ENCODE measurements around the gene OTUD5. TPM values are rescaled to one million over a fixed set of nuclear protein-coding genes. Genes with fewer than 3 reads are reported as not detected.

OTUD5 gene
- total RNA-seq, 1 experiment from 2014 or later = 62.5 TPM

GRCh38 chrX:48910926-48911411 lies 46.4 kb downstream of the OTUD5 start:
- H3T11ph ChIP-seq (ENCODE audit: low read length) = no peak overlapping the region
- TF ChIP-seq, protein P1, sequence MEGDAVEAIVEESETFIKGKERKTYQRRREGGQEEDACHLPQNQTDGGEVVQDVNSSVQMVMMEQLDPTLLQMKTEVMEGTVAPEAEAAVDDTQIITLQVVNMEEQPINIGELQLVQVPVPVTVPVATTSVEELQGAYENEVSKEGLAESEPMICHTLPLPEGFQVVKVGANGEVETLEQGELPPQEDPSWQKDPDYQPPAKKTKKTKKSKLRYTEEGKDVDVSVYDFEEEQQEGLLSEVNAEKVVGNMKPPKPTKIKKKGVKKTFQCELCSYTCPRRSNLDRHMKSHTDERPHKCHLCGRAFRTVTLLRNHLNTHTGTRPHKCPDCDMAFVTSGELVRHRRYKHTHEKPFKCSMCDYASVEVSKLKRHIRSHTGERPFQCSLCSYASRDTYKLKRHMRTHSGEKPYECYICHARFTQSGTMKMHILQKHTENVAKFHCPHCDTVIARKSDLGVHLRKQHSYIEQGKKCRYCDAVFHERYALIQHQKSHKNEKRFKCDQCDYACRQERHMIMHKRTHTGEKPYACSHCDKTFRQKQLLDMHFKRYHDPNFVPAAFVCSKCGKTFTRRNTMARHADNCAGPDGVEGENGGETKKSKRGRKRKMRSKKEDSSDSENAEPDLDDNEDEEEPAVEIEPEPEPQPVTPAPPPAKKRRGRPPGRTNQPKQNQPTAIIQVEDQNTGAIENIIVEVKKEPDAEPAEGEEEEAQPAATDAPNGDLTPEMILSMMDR (conservative IDR thresholded peaks at IDR 0.05) = no peak
- H2AK5ac ChIP-seq (ENCODE audit: insufficient read length, low read length) = no peak overlapping the region
- Mint-ChIP-seq H3K4me1 (peaks cover 16 to 41% of the 10 kb centered on the region in 2 experiments), H3K27ac (peak overlapping the region; percentile 90 to 98 (median 95)), H3K9me3 (peaks cover 71 to 75% of the 10 kb centered on the region in 2 experiments), H3K4me3 (peak overlapping the region; percentile 87 to 94), H3K36me3 (ENCODE audit: insufficient read depth in 1 of 3, low read depth in 3 of 3) (peaks cover 29 to 48% (median 45%) of the 10 kb centered on the region in 3 experiments), H3K27me3 (ENCODE audit: low read depth) (peaks cover 3% of the 10 kb centered on the region)
- no peak overlapping the region for H4K8ac ChIP-seq (replicated peaks; ENCODE audit: insufficient read length, low read depth, low read length)
- H2BK12ac ChIP-seq (ENCODE audit: insufficient read length, low read depth, low read length) = no peak overlapping the region
- WGBS (ENCODE audit: extremely low coverage, insufficient read length, low lambda C conversion rate) = no CpG with 5 or more reads among the region's 12 CpGs
- no peak overlapping the region for H3K27ac ChIP-seq (ENCODE audit: insufficient read length, low read depth, low read length)
- H4K20me1 ChIP-seq (ENCODE audit: control insufficient read depth, insufficient read depth, insufficient read length) = no peaks in the 10 kb centered on the region
- no peak overlapping the region for H2BK120ac ChIP-seq (ENCODE audit: low read depth, low read length, poor library complexity, severe bottlenecking)
- DNase-seq = no peak
- H3K23ac ChIP-seq (ENCODE audit: insufficient read length, low read depth, low read length) = no peak overlapping the region
- no peak overlapping the region for H2BK20ac ChIP-seq (ENCODE audit: low read depth, low read length, poor library complexity, severe bottlenecking)
- H3K4me1 ChIP-seq (ENCODE audit: insufficient read depth, low read length) = no peaks in the 10 kb centered on the region
- no peak overlapping the region for H2AFZ ChIP-seq (ENCODE audit: low read length)
- peaks cover 4% of the 10 kb centered on the region for H3K79me1 ChIP-seq (ENCODE audit: insufficient read depth, low read depth, low read length, poor library complexity, severe bottlenecking)
- no peak overlapping the region for H3K4ac ChIP-seq (ENCODE audit: low read depth, low read length)
- no peak overlapping the region for H4K91ac ChIP-seq (ENCODE audit: insufficient read length, low read depth, low read length)
- no peak overlapping the region for H3K18ac ChIP-seq (ENCODE audit: insufficient read length, low read depth, low read length)
- H3K27me3 ChIP-seq (ENCODE audit: insufficient read depth, low read length) = no peaks in the 10 kb centered on the region
- H3K14ac ChIP-seq (ENCODE audit: insufficient read depth, low read length) = no peak overlapping the region
- peaks cover 7% of the 10 kb centered on the region; the same call in 1 of the 2 replicates for H3K79me2 ChIP-seq (ENCODE audit: insufficient read depth, low read length)
- H3K9ac ChIP-seq (ENCODE audit: extremely low read depth, insufficient read length, low read length) = peak overlapping the region; percentile 50
- H4K5ac ChIP-seq (ENCODE audit: insufficient read length, low read depth, low read length) = no peak overlapping the region
- H3K23me2 ChIP-seq (ENCODE audit: insufficient read length, low read depth, low read length, poor library complexity, severe bottlenecking) = no peaks in the 10 kb centered on the region
- no peak overlapping the region for H2BK5ac ChIP-seq (ENCODE audit: insufficient read length, low read length)
- peak overlapping the region; percentile 48 for H3K4me2 ChIP-seq (ENCODE audit: insufficient read depth, insufficient read length, low read length)
- no peak overlapping the region for H2BK15ac ChIP-seq (ENCODE audit: low read depth, low read length)
- H3K56ac ChIP-seq (ENCODE audit: insufficient read length, low read depth, low read length) = no peak overlapping the region
- no peaks in the 10 kb centered on the region for H3K9me3 ChIP-seq (ENCODE audit: control insufficient read depth, low read depth, low read length)
